TTC549 (cell line): Measurements from ENCODE around the gene GRM7.
"Not testable (repeated sequence)": the region's sequence is repeated elsewhere in the genome, so short reads cannot be mapped to it uniquely, and the experiment has no call there.

Experiments
- FAIRE-seq: peaks from 2 replicates; lab custom pipeline; 2012; peaks lifted over from hg19 to GRCh38; lab: Jason Lieb, UNC

GRM7 gene

GRCh38 chr3:6860954-6861624 is at the start of gene GRM7:
GRM7 (plus strand) TSS chr3:6861115.
- FAIRE-seq: no peak

GRCh38 chr3:6821411-6821810 is 39.5 kb upstream of the GRM7 start:
- FAIRE-seq: no peak

- no peak for FAIRE-seq
Measured at GRCh38 chr3:6825524-6825923, 35.4 kb upstream of the GRM7 start.

GRCh38 chr3:6827453-6827852 is 33.5 kb upstream of the GRM7 start:
- no peak for FAIRE-seq

- no peak for FAIRE-seq
Measured at GRCh38 chr3:6844723-6845122, 16.2 kb upstream of the GRM7 start.

- FAIRE-seq: no peak
Measured at GRCh38 chr3:6854184-6854583, 6.7 kb upstream of the GRM7 start.

GRCh38 chr3:6857510-6857909 is 3.4 kb upstream of the GRM7 start:
- no peak for FAIRE-seq

- no peak for FAIRE-seq
Measured at GRCh38 chr3:6860149-6860953, 564 bp upstream of the GRM7 start.

- FAIRE-seq: no peak
Measured at GRCh38 chr3:6861625-6862000, 698 bp downstream of the GRM7 start.

- no peak for FAIRE-seq
Measured at GRCh38 chr3:6862041-6862879, 1.3 kb downstream of the GRM7 start.

GRCh38 chr3:6862880-6863195 is 1.9 kb downstream of the GRM7 start:
- FAIRE-seq: no peak

- no peak for FAIRE-seq
Measured at GRCh38 chr3:6867269-6867668, 6.4 kb downstream of the GRM7 start.

GRCh38 chr3:6878731-6879130 is 17.8 kb downstream of the GRM7 start:
- no peak for FAIRE-seq

- no peak for FAIRE-seq
Measured at GRCh38 chr3:6912240-6912639, 51.3 kb downstream of the GRM7 start.

- no peak for FAIRE-seq
Measured at GRCh38 chr3:6915898-6916297, 55.0 kb downstream of the GRM7 start.

GRCh38 chr3:6921066-6921465 is 60.2 kb downstream of the GRM7 start:
- no peak for FAIRE-seq

GRCh38 chr3:6921876-6922275 is 61.0 kb downstream of the GRM7 start:
- FAIRE-seq: no peak

GRCh38 chr3:6928064-6928463 is 67.1 kb downstream of the GRM7 start:
- FAIRE-seq: no peak

GRCh38 chr3:6929918-6930317 is 69.0 kb downstream of the GRM7 start:
- FAIRE-seq: no peak

- FAIRE-seq: not testable (repeated sequence)
Measured at GRCh38 chr3:6935418-6935817, 74.5 kb downstream of the GRM7 start.

- no peak for FAIRE-seq
Measured at GRCh38 chr3:6935970-6936369, 75.1 kb downstream of the GRM7 start.

GRCh38 chr3:6962801-6963200 is 101.9 kb downstream of the GRM7 start:
- FAIRE-seq: no peak

- FAIRE-seq: no peak
Measured at GRCh38 chr3:6965881-6966280, 105.0 kb downstream of the GRM7 start.
